HepG2 (cell line): ENCODE measurements around the gene FHIT. TPM values are rescaled to one million over a fixed set of nuclear protein-coding genes. Genes with fewer than 3 reads are reported as not detected.

Experiments used
- ATAC-seq: fragments of 200-7000 bp; cut with Tn5 transposase; 3 replicates; pipeline ENCODE4 v1.9.1; 2020; ENCODE audit warnings: mild to moderate bottlenecking, moderate library complexity
- BruUV-seq: library from RNA; stranded (reverse); fragments of 400-500 nt; replicated peaks from 2 replicates; lab custom pipeline; 2021; lab: Mats Ljungman, UMichigan
- CTCF ChIA-PET: fragments of 300-600 bp; formaldehyde crosslinking; extraction: SDS; loops from one replicate; lab custom pipeline; 2021; ENCODE audit warnings: low total read pairs, inconsistent platforms, low intra/inter-chr PET ratio; lab: Yijun Ruan, JAX
- POLR2A ChIA-PET: fragments of 350-600 bp; sonication (Branson Sonifier 250); formaldehyde crosslinking; loops from one replicate; lab custom pipeline; 2020; ENCODE audit warnings: antibody characterized with exemption, inconsistent platforms; lab: Yijun Ruan, JAX
- DNase-seq: peaks from one replicate; pipeline ENCODE4 v3.0.0-alpha.2; 2015; ENCODE audit warnings: low spot score
- FAIRE-seq: peaks from 3 replicates; lab custom pipeline; 2011; peaks lifted over from hg19 to GRCh38; lab: Jason Lieb, UNC
- H2AFZ ChIP-seq: one replicate; pipeline ENCODE4 v1.6.1; 2011; ENCODE audit warnings: low read length, inconsistent platforms
- H3K27ac ChIP-seq: fragments of 300-600 bp; 3 replicates; pipeline ENCODE4 v1.8.0; 2011; ENCODE audit warnings: mixed run types, mild to moderate bottlenecking, mixed read lengths, low read length, inconsistent platforms; ENCODE audit not compliant: insufficient read depth; ENCODE audit errors: extremely low read length
- H3K27me3 ChIP-seq, 2 experiments: fragments of 200-600 bp in 1 of 2; 2 replicates in 1 of 2; 3 replicates in 1 of 2; pipeline versions ENCODE4 v1.6.0 to v1.8.0; 2011; ENCODE audit warnings: low read length in 2 of 2, mild to moderate bottlenecking in 2 of 2, moderate library complexity in 2 of 2, inconsistent platforms in 1 of 2; ENCODE audit not compliant: insufficient read depth in 2 of 2, control insufficient read depth in 1 of 2
- H3K36me3 ChIP-seq, 2 experiments: fragments of 200-600 bp in 1 of 2; replicated peaks in 1 of 2; 2 replicates in 1 of 2; 3 replicates in 1 of 2; pipeline versions ENCODE4 v1.5.1 to v1.8.0; 2011; ENCODE audit warnings: low read length in 2 of 2, inconsistent platforms in 1 of 2; ENCODE audit not compliant: insufficient read depth in 2 of 2, control insufficient read depth in 1 of 2
- H3K4me1 ChIP-seq: 2 replicates; pipeline ENCODE4 v1.5.1; 2012; ENCODE audit warnings: low read length, inconsistent platforms; ENCODE audit not compliant: insufficient read depth
- H3K4me2 ChIP-seq: 2 replicates; pipeline ENCODE4 v1.6.0; 2011; ENCODE audit warnings: low read depth, low read length, inconsistent platforms
- H3K4me3 ChIP-seq, 3 experiments: fragments of 200-600 bp in 1 of 3; sonication (generic), shearing (Covaris generic) in 1 of 3; replicated peaks in 1 of 3; 2 replicates each; pipeline ENCODE4 v1.5.1; 2011 to 2016; ENCODE audit warnings: low read length in 3 of 3, inconsistent platforms in 2 of 3, low read depth in 2 of 3, mild to moderate bottlenecking in 2 of 3, control low read depth in 1 of 3, mixed read lengths in 1 of 3; ENCODE audit not compliant: insufficient read depth in 1 of 3
- H3K79me2 ChIP-seq: one replicate; pipeline ENCODE4 v1.6.1; 2011; ENCODE audit warnings: low read length, inconsistent platforms; ENCODE audit not compliant: insufficient read depth
- H3K9ac ChIP-seq: 2 replicates; pipeline ENCODE4 v1.6.0; 2011; ENCODE audit warnings: mild to moderate bottlenecking, low read depth, low read length, inconsistent platforms; ENCODE audit not compliant: insufficient read depth
- H3K9me3 ChIP-seq: 2 replicates; pipeline ENCODE4 v1.5.1; 2012; ENCODE audit warnings: mild to moderate bottlenecking, low read length
- H4K20me1 ChIP-seq: 2 replicates; pipeline ENCODE4 v1.6.0; 2011; ENCODE audit warnings: inconsistent platforms, mild to moderate bottlenecking, low read length, moderate library complexity; ENCODE audit not compliant: insufficient read depth
- HES4 ChIP-seq: sonication (generic); formaldehyde crosslinking; IDR thresholded peaks from 2 replicates; pipeline ENCODE4 v1.9.0; 2021; ENCODE audit warnings: mild to moderate bottlenecking, missing genetic modification reagents, borderline replicate concordance
- MEF2D ChIP-seq: sonication (generic); formaldehyde crosslinking; IDR thresholded peaks from 2 replicates; pipeline ENCODE4 v1.5.1; 2020; ENCODE audit warnings: mild to moderate bottlenecking, missing genetic modification reagents
- PHF20 ChIP-seq: sonication (generic); formaldehyde crosslinking; IDR thresholded peaks from 2 replicates; pipeline ENCODE4 v1.5.0; 2020; ENCODE audit warnings: mild to moderate bottlenecking, missing genetic modification reagents
- SETDB1 ChIP-seq: sonication (generic); formaldehyde crosslinking; IDR thresholded peaks from 2 replicates; pipeline ENCODE4 v1.5.1; 2020; ENCODE audit warnings: missing genetic modification reagents, mild to moderate bottlenecking, borderline replicate concordance
- SOX6 ChIP-seq, 2 experiments: fragments of 450-650 bp in 1 of 2; sonication (generic) in 1 of 2; formaldehyde crosslinking in 1 of 2; IDR thresholded peaks; 2 replicates each; pipeline versions ENCODE4 v1.4.0 to v1.6.1; 2017 to 2020; ENCODE audit warnings: antibody characterized with exemption in 1 of 2, mild to moderate bottlenecking in 1 of 2, missing genetic modification reagents in 1 of 2
- TFDP2 ChIP-seq: sonication (generic); formaldehyde crosslinking; IDR thresholded peaks from 2 replicates; pipeline ENCODE4 v1.4.0; 2020; ENCODE audit warnings: missing genetic modification reagents
- XBP1 ChIP-seq: sonication (generic); formaldehyde crosslinking; IDR thresholded peaks from 2 replicates; pipeline ENCODE4 v1.5.0; 2020; ENCODE audit warnings: missing genetic modification reagents
- ZFP36L2 ChIP-seq: sonication (generic); formaldehyde crosslinking; IDR thresholded peaks from 2 replicates; pipeline ENCODE4 v1.4.0; 2020; ENCODE audit warnings: missing genetic modification reagents
- ZFP41 ChIP-seq: sonication (generic); formaldehyde crosslinking; IDR thresholded peaks from 2 replicates; pipeline ENCODE4 v1.4.0; 2020; ENCODE audit warnings: mild to moderate bottlenecking, missing genetic modification reagents, borderline replicate concordance
- ZNF136 ChIP-seq: sonication (generic); formaldehyde crosslinking; IDR thresholded peaks from 2 replicates; pipeline ENCODE4 v1.8.1; 2022; ENCODE audit warnings: low read depth, mild to moderate bottlenecking, moderate library complexity, missing genetic modification reagents
- ZNF234 ChIP-seq: sonication (generic); formaldehyde crosslinking; conservative IDR thresholded peaks from 2 replicates; pipeline ENCODE4 v1.5.1; 2020; ENCODE audit warnings: mild to moderate bottlenecking, missing genetic modification reagents
- ZNF253 ChIP-seq: sonication (generic); formaldehyde crosslinking; IDR thresholded peaks from 2 replicates; pipeline ENCODE4 v1.8.0; 2022; ENCODE audit warnings: mild to moderate bottlenecking, missing genetic modification reagents, borderline replicate concordance
- ZNF687 ChIP-seq: sonication (generic); formaldehyde crosslinking; IDR thresholded peaks from 2 replicates; pipeline ENCODE4 v1.5.1; 2020; ENCODE audit warnings: mild to moderate bottlenecking, missing genetic modification reagents, moderate library complexity
- WGBS: methylation state at CpG from one replicate; pipeline ENCODE4 v1.1.6; 2017; ENCODE audit warnings: low lambda C conversion rate; 5-methylcytosine and 5-hydroxymethylcytosine counted together
- in situ Hi-C: cut with HindIII; loops from 2 replicates; pipeline ENCODE4 v1.10.0; 2017; ENCODE audit warnings: low pct_unique_long_range_greater_than_20kb; ENCODE audit not compliant: extremely low pct_ligation_motif_present
- intact Hi-C: fragments of 100-400 bp; cut with micrococcal nuclease; formaldehyde crosslinking; loops from one replicate; pipeline ENCODE4 v1.10.0; 2022; ENCODE audit not compliant: unreplicated experiment
- polyA plus RNA-seq, 8 experiments: library from polyadenylated mRNA; depleted of rRNA in 3 of 8; stranded (reverse) in 7 of 8; unstranded in 1 of 8; fragments of >200 nt; fragmentation: Illumina TruSeq in 4 of 8; extraction: Trizol in 4 of 8; gene quantifications; 2 replicates each; pipeline versions ENCODE4 v1.2.1 to v1.2.3, GENCODE V29; 2011 to 2016; ENCODE audit warnings: low read depth in 4 of 8, missing spikeins in 1 of 8, mixed read lengths in 1 of 8; ENCODE audit not compliant: insufficient read depth in 1 of 8
- total RNA-seq, 5 experiments: library from RNA; depleted of rRNA; stranded (reverse); fragments of >200 nt; fragmentation: Illumina TruSeq; extraction: Trizol; gene quantifications; 2 replicates each; pipeline ENCODE4 v1.2.3, GENCODE V29; 2016; ENCODE audit warnings: low read depth in 1 of 5

FHIT gene
- total and polyA plus RNA-seq, 2 of the 13 experiments (the other 11 are each of a cell fraction or from before 2014, with no cell fraction given) = 4.0 to 4.6 TPM

GRCh38 chr3:61015408-61015807, 235.8 kb downstream of the FHIT start:
- H3K36me3 ChIP-seq = no peaks in the 10 kb centered on the region
- in situ Hi-C loops = no loop called here
- WGBS = 68% methylated on average over 2 of the region's 2 CpGs
- CTCF ChIA-PET = no interaction called here
- no TSS peak for BruUV-seq
- no peak for DNase-seq
- H3K4me2 ChIP-seq = no peak overlapping the region
- TF ChIP-seq PHF20 (CRISPR knock-in tag) = no peak
- no peak for TF ChIP-seq SETDB1
- TF ChIP-seq XBP1 (CRISPR knock-in tag) = no peak
- no peak for TF ChIP-seq TFDP2 (CRISPR knock-in tag)
- TF ChIP-seq ZNF136 (CRISPR knock-in tag) = no peak
- no peak for TF ChIP-seq ZFP36L2 (CRISPR knock-in tag)
- no peak for TF ChIP-seq MEF2D
- TF ChIP-seq HES4 (CRISPR knock-in tag) = no peak
- no peak for TF ChIP-seq ZFP41 (CRISPR knock-in tag)
- no peak for TF ChIP-seq ZNF687 (CRISPR knock-in tag)
- no peak for TF ChIP-seq ZNF253 (CRISPR knock-in tag)
- no peak for TF ChIP-seq ZNF234 (CRISPR knock-in tag)
- TF ChIP-seq SOX6 (IDR thresholded peaks at IDR 0.05) = no peak
- TF ChIP-seq SOX6 (CRISPR knock-in tag; IDR thresholded peaks at IDR 0.05) = no peak
- TF ChIP-seq, all 625 proteins: peak for 0
- intact Hi-C loops = no loop called here
- Histone ChIP-seq H3K4me3 (no peak overlapping the region), H3K27me3 (no peaks in the 10 kb centered on the region), H3K4me1 (no peaks in the 10 kb centered on the region), H2AFZ (no peak overlapping the region), H3K27ac (no peak overlapping the region), H3K9me3 (no peaks in the 10 kb centered on the region), H3K79me2 (no peaks in the 10 kb centered on the region), H4K20me1 (no peaks in the 10 kb centered on the region), H3K9ac (no peak overlapping the region)
- FAIRE-seq (no peak), ATAC-seq (no peak)
- POLR2A ChIA-PET = no interaction called here
